ENCODE results near the gene PITX1. TPM values are rescaled to one million over a fixed set of nuclear protein-coding genes. Genes with fewer than 3 reads are reported as not detected.

PITX1 gene
- total and polyA plus RNA-seq, 4 donors: 0.02 TPM; not detected in 3

GRCh38 chr5:135016861-135017290 is 17.2 kb downstream of the PITX1 start:
- H3K4me1 ChIP-seq (ENCODE audit: control insufficient read depth in 4 of 4, insufficient read depth in 4 of 4, low read length in 3 of 4): peaks cover 2 to 23% (median 15%) of the 10 kb centered on the region in 4 donors
- no peak overlapping the region for H3K9ac ChIP-seq (ENCODE audit: low read depth in 1 of 2, low read length in 2 of 2)
- DNase-seq (ENCODE audit: low spot score): no peak
- WGBS: 87% methylated on average over 11 of the region's 11 CpGs
- H3K27me3 ChIP-seq (ENCODE audit: control insufficient read depth in 4 of 4, insufficient read depth in 4 of 4, low read length in 3 of 4): peaks cover 0 to 3% (median 0%) of the 10 kb centered on the region in 4 donors
- no peak overlapping the region for H3K27ac ChIP-seq (ENCODE audit: low read depth in 1 of 2, low read length in 2 of 2)
- H3K9me3 ChIP-seq (ENCODE audit: control insufficient read depth in 4 of 4, low read length in 3 of 4): no peaks in the 10 kb centered on the region
- TF ChIP-seq RXRA (IDR thresholded peaks at IDR 0.05): no peak
- no peak for TF ChIP-seq EGR1 (IDR thresholded peaks at IDR 0.05; ENCODE audit: low read depth in 2 of 2)
- TF ChIP-seq HNF4G (IDR thresholded peaks at IDR 0.05): no peak
- TF ChIP-seq SP1 (IDR thresholded peaks at IDR 0.05): no peak
- TF ChIP-seq, protein P1, sequence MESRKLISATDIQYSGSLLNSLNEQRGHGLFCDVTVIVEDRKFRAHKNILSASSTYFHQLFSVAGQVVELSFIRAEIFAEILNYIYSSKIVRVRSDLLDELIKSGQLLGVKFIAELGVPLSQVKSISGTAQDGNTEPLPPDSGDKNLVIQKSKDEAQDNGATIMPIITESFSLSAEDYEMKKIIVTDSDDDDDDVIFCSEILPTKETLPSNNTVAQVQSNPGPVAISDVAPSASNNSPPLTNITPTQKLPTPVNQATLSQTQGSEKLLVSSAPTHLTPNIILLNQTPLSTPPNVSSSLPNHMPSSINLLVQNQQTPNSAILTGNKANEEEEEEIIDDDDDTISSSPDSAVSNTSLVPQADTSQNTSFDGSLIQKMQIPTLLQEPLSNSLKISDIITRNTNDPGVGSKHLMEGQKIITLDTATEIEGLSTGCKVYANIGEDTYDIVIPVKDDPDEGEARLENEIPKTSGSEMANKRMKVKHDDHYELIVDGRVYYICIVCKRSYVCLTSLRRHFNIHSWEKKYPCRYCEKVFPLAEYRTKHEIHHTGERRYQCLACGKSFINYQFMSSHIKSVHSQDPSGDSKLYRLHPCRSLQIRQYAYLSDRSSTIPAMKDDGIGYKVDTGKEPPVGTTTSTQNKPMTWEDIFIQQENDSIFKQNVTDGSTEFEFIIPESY (IDR thresholded peaks at IDR 0.05): no peak
- TF ChIP-seq NR2F2 (IDR thresholded peaks at IDR 0.05): no peak
- TF ChIP-seq, protein P2, sequence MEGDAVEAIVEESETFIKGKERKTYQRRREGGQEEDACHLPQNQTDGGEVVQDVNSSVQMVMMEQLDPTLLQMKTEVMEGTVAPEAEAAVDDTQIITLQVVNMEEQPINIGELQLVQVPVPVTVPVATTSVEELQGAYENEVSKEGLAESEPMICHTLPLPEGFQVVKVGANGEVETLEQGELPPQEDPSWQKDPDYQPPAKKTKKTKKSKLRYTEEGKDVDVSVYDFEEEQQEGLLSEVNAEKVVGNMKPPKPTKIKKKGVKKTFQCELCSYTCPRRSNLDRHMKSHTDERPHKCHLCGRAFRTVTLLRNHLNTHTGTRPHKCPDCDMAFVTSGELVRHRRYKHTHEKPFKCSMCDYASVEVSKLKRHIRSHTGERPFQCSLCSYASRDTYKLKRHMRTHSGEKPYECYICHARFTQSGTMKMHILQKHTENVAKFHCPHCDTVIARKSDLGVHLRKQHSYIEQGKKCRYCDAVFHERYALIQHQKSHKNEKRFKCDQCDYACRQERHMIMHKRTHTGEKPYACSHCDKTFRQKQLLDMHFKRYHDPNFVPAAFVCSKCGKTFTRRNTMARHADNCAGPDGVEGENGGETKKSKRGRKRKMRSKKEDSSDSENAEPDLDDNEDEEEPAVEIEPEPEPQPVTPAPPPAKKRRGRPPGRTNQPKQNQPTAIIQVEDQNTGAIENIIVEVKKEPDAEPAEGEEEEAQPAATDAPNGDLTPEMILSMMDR (IDR thresholded peaks at IDR 0.05; ENCODE audit: low read depth, low read length, missing input control): no peak
- no peak for TF ChIP-seq JUND (IDR thresholded peaks at IDR 0.05)
- no peak for TF ChIP-seq GABPA (IDR thresholded peaks at IDR 0.05 in 1 of 2, conservative IDR thresholded peaks at IDR 0.05 in 1 of 2)
- no peak for TF ChIP-seq YY1 (IDR thresholded peaks at IDR 0.05)
- no peak for TF ChIP-seq FOXA1 (IDR thresholded peaks at IDR 0.05)
- no peak for TF ChIP-seq TAF1 (conservative IDR thresholded peaks at IDR 0.05)
- TF ChIP-seq, protein P3, sequence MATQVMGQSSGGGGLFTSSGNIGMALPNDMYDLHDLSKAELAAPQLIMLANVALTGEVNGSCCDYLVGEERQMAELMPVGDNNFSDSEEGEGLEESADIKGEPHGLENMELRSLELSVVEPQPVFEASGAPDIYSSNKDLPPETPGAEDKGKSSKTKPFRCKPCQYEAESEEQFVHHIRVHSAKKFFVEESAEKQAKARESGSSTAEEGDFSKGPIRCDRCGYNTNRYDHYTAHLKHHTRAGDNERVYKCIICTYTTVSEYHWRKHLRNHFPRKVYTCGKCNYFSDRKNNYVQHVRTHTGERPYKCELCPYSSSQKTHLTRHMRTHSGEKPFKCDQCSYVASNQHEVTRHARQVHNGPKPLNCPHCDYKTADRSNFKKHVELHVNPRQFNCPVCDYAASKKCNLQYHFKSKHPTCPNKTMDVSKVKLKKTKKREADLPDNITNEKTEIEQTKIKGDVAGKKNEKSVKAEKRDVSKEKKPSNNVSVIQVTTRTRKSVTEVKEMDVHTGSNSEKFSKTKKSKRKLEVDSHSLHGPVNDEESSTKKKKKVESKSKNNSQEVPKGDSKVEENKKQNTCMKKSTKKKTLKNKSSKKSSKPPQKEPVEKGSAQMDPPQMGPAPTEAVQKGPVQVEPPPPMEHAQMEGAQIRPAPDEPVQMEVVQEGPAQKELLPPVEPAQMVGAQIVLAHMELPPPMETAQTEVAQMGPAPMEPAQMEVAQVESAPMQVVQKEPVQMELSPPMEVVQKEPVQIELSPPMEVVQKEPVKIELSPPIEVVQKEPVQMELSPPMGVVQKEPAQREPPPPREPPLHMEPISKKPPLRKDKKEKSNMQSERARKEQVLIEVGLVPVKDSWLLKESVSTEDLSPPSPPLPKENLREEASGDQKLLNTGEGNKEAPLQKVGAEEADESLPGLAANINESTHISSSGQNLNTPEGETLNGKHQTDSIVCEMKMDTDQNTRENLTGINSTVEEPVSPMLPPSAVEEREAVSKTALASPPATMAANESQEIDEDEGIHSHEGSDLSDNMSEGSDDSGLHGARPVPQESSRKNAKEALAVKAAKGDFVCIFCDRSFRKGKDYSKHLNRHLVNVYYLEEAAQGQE (IDR thresholded peaks at IDR 0.05): no peak
- TF ChIP-seq RAD21 (IDR thresholded peaks at IDR 0.05): no peak
- TF ChIP-seq MAX (IDR thresholded peaks at IDR 0.05): no peak
- H3K4me3 ChIP-seq (ENCODE audit: low read depth in 1 of 3, low read length in 3 of 3): no peak overlapping the region
- H3K36me3 ChIP-seq (ENCODE audit: control insufficient read depth in 4 of 4, insufficient read depth in 3 of 4, low read depth in 1 of 4, low read length in 3 of 4): no peaks in the 10 kb centered on the region

- no peak for DNase-seq (ENCODE audit: low spot score)
- Histone ChIP-seq H3K9me3 (ENCODE audit: control insufficient read depth in 4 of 4, low read length in 3 of 4) (no peaks in the 10 kb centered on the region), H3K9ac (ENCODE audit: low read depth in 1 of 2, low read length in 2 of 2) (no peak overlapping the region), H3K27me3 (ENCODE audit: control insufficient read depth in 4 of 4, insufficient read depth in 4 of 4, low read length in 3 of 4) (peaks cover 0 to 3% (median 0%) of the 10 kb centered on the region in 4 donors), H3K4me1 (ENCODE audit: control insufficient read depth in 4 of 4, insufficient read depth in 4 of 4, low read length in 3 of 4) (peaks cover 2 to 23% (median 15%) of the 10 kb centered on the region in 4 donors), H3K4me3 (ENCODE audit: low read depth in 1 of 3, low read length in 3 of 3) (no peak overlapping the region), H3K27ac (ENCODE audit: low read depth in 1 of 2, low read length in 2 of 2) (no peak overlapping the region), H3K36me3 (ENCODE audit: control insufficient read depth in 4 of 4, insufficient read depth in 3 of 4, low read depth in 1 of 4, low read length in 3 of 4) (no peaks in the 10 kb centered on the region)
- WGBS: 96% methylated on average over 6 of the region's 6 CpGs
- TF ChIP-seq HNF4G (IDR thresholded peaks at IDR 0.05) (no peak), NR2F2 (IDR thresholded peaks at IDR 0.05) (no peak), GABPA (IDR thresholded peaks at IDR 0.05 in 1 of 2, conservative IDR thresholded peaks at IDR 0.05 in 1 of 2) (no peak)
These were observed 18.1 kb downstream of the PITX1 start for GRCh38 chr5:135015942-135016341.

Data from liver (tissue), 9 donors.